ENCODE results near the gene FNIP2. TPM values are rescaled to one million over a fixed set of nuclear protein-coding genes. Genes with fewer than 3 reads are reported as not detected.
"Not testable (repeated sequence)": the region's sequence is repeated elsewhere in the genome, so short reads cannot be mapped to it uniquely, and the experiment has no call there.

FNIP2 gene
- total and polyA plus RNA-seq, 9 of the 15 experiments (the other 6 are each of a cell fraction or from before 2014, with no cell fraction given) = 1.7 to 15.5 (median 8.3) TPM

DNA sequence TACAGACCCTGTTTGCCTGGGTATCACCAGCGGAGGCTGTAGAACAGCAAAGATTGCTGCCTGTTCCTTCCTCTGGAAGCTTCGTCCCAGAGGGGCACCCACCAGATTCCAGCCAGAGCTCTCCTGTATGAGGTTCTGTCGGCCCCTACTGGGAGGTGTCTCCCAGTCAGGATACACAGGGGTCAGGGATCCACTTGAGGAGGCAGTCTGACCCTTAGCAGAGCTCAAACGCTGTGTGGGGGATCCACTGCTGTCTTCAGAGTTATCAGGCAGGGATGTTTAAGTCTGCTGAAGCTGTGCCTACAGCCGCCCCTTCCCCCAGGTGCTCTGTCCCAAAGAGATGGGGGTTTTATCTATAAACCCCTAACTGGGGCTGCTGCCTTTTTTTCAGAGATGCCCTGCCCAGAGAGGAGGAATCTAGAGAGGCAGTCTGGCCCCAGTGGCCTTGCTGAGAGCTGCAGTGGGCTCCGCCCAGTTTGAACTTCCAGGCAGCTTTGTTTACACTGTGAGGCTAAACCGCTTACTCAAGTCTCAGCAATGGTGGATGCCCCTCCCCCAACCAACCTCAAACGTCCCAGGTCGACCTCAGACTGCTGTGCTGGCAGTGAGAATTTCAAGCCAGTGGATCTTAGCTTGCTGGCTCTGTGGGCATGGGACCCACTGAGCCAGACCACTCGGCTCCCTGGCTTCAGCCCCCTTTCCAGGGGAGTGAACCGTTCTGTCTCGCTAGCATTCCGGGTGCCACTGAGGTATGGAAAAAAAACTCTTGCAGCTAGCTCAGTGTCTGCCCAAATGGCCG lies 133.7 kb downstream of the FNIP2 start (continued):
- TF ChIP-seq C11orf30 (IDR thresholded peaks at IDR 0.05; ENCODE audit: low read depth) (peak; percentile 22; the same call in 1 of the 2 replicates), FOXA3 (CRISPR knock-in tag; conservative IDR thresholded peaks at IDR 0.05 in 1 of 2, IDR thresholded peaks at IDR 0.05 in 1 of 2) (peak; percentile 95 to 98), FOXK1 (CRISPR knock-in tag; IDR thresholded peaks at IDR 0.05; ENCODE audit: borderline replicate concordance) (0 out of 2 replicates have a peak, but pooled peaks have one; percentile 51), ZNF584 (CRISPR knock-in tag; IDR thresholded peaks at IDR 0.05; ENCODE audit: low read depth) (peak; percentile 75; the same call in 1 of the 2 replicates), CEBPG (CRISPR knock-in tag; IDR thresholded peaks at IDR 0.05) (peak; percentile 86), KLF1 (tag; IDR thresholded peaks at IDR 0.05) (0 out of 2 replicates have a peak, but pooled peaks have one; percentile 42), NBN (IDR thresholded peaks at IDR 0.05; ENCODE audit: low read depth) (0 out of 2 replicates have a peak, but pooled peaks have one; percentile 48), NCOA1 (IDR thresholded peaks at IDR 0.05; ENCODE audit: low read depth) (peak; percentile 40; the same call in 1 of the 2 replicates), POLR2G (IDR thresholded peaks at IDR 0.05; ENCODE audit: low read depth, low read length) (0 out of 2 replicates have a peak, but pooled peaks have one; percentile 24), RCOR1 (IDR thresholded peaks at IDR 0.05; ENCODE audit: borderline replicate concordance in 1 of 2, low read depth in 2 of 2, low read length in 2 of 2) (peak in 1 of 2 experiments; percentile 29; a peak in 1 of 4 replicates), L3MBTL2 (IDR thresholded peaks at IDR 0.05) (peak; percentile 57; the same call in 1 of the 2 replicates), CBFA2T3 (IDR thresholded peaks at IDR 0.05) (peak; percentile 43; the same call in 1 of the 2 replicates), BRD9 (IDR thresholded peaks at IDR 0.05; ENCODE audit: low read depth, partially characterized antibody) (peak; percentile 50), FOSL1 (tag; conservative IDR thresholded peaks at IDR 0.05) (0 out of 2 replicates have a peak, but pooled peaks have one; percentile 18), LEF1 (IDR thresholded peaks at IDR 0.05) (peak; percentile 97), ARID1B (IDR thresholded peaks at IDR 0.05) (peak; percentile 67)
- TF ChIP-seq CEBPG (tag; conservative IDR thresholded peaks at IDR 0.05 in 1 of 2, IDR thresholded peaks at IDR 0.05 in 1 of 2) = not testable (repeated sequence)
- TF ChIP-seq, protein P1, sequence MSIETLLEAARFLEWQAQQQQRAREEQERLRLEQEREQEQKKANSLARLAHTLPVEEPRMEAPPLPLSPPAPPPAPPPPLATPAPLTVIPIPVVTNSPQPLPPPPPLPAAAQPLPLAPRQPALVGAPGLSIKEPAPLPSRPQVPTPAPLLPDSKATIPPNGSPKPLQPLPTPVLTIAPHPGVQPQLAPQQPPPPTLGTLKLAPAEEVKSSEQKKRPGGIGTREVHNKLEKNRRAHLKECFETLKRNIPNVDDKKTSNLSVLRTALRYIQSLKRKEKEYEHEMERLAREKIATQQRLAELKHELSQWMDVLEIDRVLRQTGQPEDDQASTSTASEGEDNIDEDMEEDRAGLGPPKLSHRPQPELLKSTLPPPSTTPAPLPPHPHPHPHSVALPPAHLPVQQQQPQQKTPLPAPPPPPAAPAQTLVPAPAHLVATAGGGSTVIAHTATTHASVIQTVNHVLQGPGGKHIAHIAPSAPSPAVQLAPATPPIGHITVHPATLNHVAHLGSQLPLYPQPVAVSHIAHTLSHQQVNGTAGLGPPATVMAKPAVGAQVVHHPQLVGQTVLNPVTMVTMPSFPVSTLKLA (conservative IDR thresholded peaks at IDR 0.05) = 0 out of 4 replicates have a peak, but pooled peaks of 1 of the 2 experiments have one; percentile 26
- TF ChIP-seq, protein P2, sequence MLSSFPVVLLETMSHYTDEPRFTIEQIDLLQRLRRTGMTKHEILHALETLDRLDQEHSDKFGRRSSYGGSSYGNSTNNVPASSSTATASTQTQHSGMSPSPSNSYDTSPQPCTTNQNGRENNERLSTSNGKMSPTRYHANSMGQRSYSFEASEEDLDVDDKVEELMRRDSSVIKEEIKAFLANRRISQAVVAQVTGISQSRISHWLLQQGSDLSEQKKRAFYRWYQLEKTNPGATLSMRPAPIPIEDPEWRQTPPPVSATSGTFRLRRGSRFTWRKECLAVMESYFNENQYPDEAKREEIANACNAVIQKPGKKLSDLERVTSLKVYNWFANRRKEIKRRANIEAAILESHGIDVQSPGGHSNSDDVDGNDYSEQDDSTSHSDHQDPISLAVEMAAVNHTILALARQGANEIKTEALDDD (IDR thresholded peaks at IDR 0.05) = peak; percentile 75; the same call in 1 of the 2 replicates
- TF ChIP-seq, protein P3, sequence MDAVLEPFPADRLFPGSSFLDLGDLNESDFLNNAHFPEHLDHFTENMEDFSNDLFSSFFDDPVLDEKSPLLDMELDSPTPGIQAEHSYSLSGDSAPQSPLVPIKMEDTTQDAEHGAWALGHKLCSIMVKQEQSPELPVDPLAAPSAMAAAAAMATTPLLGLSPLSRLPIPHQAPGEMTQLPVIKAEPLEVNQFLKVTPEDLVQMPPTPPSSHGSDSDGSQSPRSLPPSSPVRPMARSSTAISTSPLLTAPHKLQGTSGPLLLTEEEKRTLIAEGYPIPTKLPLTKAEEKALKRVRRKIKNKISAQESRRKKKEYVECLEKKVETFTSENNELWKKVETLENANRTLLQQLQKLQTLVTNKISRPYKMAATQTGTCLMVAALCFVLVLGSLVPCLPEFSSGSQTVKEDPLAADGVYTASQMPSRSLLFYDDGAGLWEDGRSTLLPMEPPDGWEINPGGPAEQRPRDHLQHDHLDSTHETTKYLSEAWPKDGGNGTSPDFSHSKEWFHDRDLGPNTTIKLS (IDR thresholded peaks at IDR 0.05; ENCODE audit: borderline replicate concordance, low read depth) = peak; percentile 93
- TF ChIP-seq, protein P4, sequence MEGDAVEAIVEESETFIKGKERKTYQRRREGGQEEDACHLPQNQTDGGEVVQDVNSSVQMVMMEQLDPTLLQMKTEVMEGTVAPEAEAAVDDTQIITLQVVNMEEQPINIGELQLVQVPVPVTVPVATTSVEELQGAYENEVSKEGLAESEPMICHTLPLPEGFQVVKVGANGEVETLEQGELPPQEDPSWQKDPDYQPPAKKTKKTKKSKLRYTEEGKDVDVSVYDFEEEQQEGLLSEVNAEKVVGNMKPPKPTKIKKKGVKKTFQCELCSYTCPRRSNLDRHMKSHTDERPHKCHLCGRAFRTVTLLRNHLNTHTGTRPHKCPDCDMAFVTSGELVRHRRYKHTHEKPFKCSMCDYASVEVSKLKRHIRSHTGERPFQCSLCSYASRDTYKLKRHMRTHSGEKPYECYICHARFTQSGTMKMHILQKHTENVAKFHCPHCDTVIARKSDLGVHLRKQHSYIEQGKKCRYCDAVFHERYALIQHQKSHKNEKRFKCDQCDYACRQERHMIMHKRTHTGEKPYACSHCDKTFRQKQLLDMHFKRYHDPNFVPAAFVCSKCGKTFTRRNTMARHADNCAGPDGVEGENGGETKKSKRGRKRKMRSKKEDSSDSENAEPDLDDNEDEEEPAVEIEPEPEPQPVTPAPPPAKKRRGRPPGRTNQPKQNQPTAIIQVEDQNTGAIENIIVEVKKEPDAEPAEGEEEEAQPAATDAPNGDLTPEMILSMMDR (IDR thresholded peaks at IDR 0.05 in 2 of 3, conservative IDR thresholded peaks at IDR 0.05 in 1 of 3; ENCODE audit: insufficient read depth in 2 of 3, low read depth in 1 of 3, low read length in 3 of 3) = peak in 1 of 3 experiments; percentile 24; a peak in 2 of 6 replicates

Measured in K562 (cell line).